COR-L47 (cell line): ENCODE data around the gene SRSF7.

Experiments used
- DNase-seq: peaks from one replicate; lab custom pipeline; 2025; lab: John Stamatoyannopoulos, UW

SRSF7 gene

GRCh38 chr2:38754049-38754448 lies 2.9 kb upstream of the SRSF7 start:
- no peak for DNase-seq

DNA sequence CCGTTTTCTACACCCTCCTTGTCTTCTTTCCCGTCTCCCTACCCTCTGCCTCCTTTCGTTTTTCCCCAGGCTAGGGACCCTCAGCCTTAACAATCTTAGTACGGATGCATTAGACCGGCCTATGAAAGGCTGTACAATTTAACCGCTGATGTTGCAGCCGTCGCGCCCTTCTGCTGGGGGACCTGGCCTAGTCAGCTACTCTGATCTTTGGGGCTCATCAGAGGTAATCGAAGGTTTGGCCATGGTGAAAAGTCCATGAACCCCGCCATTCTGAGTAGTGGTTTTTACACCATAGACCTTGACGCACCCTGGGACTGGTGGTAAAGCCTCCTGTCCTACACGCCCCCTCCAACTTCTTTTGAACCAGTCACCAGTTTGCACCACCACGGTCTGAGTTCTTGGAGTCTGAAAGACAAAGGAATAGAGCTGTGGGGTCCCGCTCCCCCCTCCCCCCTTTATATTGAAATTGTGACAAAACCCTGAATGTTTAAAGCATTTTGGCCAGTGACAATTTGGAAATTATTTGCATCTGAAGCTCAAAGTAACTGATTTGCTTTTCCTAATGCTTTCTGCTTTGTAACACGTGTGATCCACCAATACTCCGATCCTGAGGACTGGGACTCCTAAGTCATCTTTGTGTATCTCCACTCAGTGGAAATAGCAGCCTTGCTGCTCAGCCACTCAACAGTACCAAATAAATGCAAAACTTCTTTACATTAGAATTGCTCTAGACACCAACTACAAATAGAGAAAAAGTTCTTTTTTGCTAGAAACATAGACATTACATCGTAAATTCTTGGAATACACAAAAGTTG lies 642 bp upstream of the SRSF7 start:
- no peak for DNase-seq

GRCh38 chr2:38750011-38750890 lies 910 bp downstream of the SRSF7 start:
- peak; percentile 27 for DNase-seq

DNA sequence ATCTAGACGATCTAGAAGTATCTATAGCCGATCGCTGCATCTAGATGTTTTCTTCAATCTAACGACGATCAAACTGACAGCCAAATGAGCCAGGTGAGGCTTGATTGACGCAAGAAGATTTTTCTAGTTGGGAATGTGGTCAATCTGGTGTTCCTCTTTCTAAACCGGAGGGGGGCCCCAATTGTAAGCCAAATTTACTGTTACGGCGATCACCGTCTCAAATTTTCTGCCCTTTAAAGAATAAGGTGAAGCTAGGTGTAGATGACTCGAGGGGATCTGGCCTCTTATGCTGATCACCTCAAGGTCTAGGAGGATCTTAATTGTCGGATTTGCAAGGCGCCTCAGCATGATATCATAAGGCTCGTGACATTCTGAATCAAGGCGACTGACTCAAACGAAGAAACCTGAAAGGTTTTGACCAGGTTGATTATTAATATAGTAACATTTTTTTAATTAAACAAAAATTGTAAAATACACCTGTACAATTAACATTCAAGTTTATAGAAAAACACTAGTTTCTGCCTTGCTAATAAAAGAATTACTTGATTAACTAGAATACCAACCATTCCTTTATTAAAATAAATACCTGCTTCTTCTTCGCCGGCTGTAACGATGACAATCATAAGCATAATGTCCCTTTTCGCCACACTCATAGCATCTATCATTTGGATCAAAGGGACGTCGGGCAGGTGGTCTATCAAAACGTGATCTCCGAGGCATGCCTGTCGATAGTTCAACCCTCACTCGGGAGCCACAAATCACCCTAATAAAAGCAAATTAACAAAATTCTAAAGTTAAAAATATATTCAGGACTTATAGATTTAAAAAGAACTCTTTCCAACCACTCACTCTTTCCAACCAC lies 2.0 kb downstream of the SRSF7 start:
- DNase-seq, result no peak

DNA sequence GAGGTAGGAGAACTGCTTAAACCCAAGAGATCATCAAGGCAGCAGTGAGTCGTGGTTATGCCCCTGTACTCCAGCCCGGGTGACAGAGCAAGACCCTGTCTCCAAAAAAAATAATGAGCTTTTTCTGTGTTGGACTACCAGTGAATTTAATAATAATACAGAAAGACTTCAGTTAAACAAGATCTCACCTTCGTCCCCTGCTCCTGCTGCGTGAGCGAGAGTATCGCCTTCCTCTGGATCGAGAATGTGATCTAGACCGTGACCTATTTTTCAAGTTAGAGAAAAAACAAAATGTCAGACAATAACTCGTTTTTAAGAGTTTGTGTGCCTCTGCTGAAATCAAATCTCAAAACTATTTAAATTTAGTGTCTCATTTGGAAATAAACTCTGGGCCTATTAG lies 2.8 kb downstream of the SRSF7 start:
- DNase-seq, result no peak

DNA sequence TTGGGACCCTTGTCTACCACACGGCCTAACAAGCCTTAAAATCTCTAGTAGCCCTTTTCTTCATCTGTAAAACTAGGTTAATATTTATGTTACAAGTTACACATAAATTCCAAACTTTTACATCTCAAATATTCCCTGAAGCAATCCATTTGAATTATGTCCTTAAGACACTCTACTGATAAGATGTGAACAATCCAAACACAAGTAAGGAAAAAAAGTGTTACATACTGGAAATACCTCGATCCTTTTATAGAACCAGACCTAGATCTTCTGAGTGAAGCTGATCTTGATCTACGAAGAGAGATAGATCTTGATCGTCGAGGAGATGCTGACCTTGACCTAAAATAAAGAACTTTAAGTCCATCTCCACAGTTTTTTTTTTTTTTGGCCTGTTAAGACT lies 3.3 kb downstream of the SRSF7 start:
- no peak for DNase-seq

DNA sequence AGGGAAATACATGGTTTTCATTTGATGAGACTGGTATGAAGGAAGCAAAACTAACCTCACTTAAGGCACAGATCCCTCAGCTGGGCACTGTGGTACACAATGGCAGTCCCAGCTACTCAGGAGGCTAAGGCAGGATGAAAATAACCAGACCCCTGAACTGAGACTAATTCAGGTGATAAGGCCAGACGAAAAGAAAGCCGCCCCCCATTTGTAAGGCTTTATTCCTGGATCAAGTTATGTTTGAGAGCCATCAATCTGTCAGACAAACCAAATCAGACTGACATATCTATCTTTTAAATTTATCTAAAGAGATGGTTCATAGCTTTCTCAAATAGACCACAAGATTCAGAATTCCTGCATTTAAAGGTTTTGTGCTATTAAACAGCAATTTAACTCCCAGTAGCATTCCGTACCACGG lies 4.1 kb downstream of the SRSF7 start:
- no peak for DNase-seq

GRCh38 chr2:38745267-38745666 lies 5.9 kb downstream of the SRSF7 start:
- no peak for DNase-seq

- DNase-seq, result no peak
These were observed 6.8 kb downstream of the SRSF7 start for GRCh38 chr2:38744399-38744780.

DNA sequence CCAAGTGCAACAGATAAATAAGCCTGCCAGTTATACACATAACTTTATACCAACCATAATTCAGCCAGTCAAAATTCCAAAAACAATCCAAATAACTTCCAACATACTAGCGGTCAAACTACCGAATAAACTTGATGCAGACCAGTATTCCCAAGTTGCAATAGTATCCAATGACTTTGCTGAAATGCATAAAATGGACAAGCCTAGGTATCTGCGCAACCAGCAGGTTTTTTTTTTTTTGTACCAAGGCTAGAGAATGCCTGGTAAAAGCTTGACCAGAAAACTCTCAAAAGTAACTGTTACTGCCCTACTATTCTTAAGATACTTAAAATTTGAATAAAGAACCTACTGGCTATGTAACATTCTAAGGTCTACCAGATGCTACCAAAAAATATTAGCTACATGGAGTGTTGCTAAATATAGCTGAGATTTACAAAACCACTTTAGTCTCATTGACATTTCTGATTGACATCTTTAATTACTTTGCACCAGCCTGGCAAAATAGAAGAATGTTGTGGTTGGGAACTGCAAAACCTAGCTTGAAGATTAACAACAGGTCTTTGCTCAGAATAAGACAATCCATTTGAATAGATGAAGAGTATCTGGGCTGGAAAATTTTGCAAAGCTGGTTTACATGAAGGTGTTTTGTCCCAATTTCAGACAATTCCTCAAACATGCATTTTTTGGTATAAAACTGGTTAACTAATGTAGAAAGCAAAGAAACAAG lies 7.3 kb downstream of the SRSF7 start:
- DNase-seq, result no peak

DNA sequence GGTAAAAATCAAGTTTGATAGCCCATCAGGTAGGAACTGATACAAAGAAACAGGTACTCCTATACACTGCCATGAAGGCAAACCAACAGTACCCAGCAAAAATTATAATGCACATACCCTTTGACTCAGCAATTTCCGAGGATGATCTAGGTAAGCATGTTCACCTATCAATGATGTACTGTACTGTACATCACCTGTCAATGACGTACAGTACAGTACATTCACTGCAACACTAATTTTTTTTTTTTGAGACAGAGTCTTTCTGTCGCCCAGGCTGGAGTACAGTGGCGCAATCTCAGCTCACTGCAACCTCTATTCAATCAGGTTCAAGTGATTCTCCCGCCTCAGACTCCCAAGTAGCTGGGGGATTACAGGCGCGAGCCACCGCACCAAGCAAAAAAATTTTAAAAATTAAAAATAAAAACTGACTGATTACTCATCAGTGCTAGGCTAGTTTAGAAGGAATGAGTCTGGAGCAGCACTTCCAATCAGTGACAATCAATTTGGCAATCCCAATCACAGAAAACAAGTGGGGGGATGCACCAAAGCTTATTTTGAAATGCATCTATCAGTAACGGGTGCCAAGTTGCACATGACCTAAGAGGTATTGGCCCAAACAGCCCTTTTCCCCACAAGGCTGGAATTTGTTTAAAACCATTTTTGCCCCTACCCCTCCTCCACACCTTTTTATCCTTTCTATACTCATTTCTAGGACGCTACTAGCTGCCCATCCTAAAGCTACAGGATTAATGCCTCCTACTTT lies 8.2 kb downstream of the SRSF7 start:
- DNase-seq, result no peak

- no peak for DNase-seq
These were observed 10.1 kb downstream of the SRSF7 start for GRCh38 chr2:38740851-38741731.

- no peak for DNase-seq
These were observed 11.6 kb downstream of the SRSF7 start for GRCh38 chr2:38739524-38739923.

DNA sequence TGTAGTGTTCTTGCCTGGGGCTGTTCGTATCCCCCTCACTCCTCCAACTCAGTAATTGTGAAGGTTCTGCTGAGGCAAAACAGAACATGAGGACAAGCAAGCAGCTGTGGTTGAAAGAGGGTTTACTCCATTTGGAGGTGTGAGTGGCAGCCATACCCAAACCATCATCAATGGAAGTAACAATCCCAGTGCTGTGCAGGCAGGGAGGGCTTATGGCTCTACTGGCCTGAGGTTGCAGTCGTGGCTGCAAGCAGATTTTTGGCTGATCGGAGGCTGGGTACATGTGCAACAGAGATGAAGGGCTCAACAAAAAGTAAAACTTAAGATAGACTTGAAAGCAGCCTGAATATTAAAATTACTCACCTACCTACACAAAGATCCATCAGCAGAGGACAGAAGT lies 13.2 kb downstream of the SRSF7 start:
- no peak for DNase-seq

DNA sequence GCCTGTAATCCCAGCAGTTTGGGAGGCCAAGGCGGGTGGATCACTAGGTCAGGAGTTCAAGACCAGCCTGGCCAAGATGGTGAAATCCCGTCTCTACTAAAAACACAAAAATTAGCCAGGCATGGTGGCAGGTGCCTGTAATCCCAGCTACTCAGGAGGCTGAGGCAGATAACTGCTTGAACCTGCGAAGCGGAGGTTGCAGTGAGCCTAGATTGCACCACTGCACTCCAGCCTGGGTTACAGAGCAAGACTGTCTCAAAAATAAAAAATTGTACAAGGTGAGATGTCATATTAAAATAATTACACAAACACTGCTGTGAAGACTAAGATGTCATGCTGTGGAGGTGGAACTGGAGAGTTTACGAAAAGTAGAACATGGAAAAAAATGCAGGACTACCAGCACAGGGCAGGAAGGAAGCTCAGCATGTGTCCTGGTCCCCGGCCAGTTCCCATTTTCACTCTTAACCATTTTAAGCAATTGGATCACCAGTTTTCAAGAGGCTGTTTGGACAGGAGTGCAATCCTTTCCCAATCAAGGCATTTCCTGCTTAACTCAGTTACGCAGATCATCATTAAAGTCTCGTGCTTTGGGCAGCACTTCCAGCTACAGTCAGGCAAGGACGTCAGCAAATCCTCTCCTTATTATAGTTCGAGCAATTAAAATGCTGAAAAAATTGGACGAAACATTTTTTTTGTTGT lies 14.0 kb downstream of the SRSF7 start:
- DNase-seq, result peak; percentile 60

- DNase-seq, result no peak
These were observed 15.2 kb downstream of the SRSF7 start for GRCh38 chr2:38735999-38736320.

GRCh38 chr2:38734299-38735058 lies 16.7 kb downstream of the SRSF7 start:
- DNase-seq, result no peak

GRCh38 chr2:38733300-38733971 lies 17.7 kb downstream of the SRSF7 start:
- no peak for DNase-seq
